Endometrial microvascular endothelial cells (primary cell): ENCODE results near the gene BIN2. TPM values are rescaled to one million over a fixed set of nuclear protein-coding genes. Genes with fewer than 3 reads are reported as not detected.
"Not testable (repeated sequence)": the region's sequence is repeated elsewhere in the genome, so short reads cannot be mapped to it uniquely, and the experiment has no call there.

ENCODE experiments used
- in situ Hi-C: cut with HindIII; loops from 2 replicates; pipeline ENCODE4 v1.10.0; 2017; ENCODE audit warnings: low sequenced_read_pairs, low pct_unique_long_range_greater_than_20kb; ENCODE audit errors: inconsistent ontology term
- total RNA-seq: library from RNA; depleted of rRNA; stranded (reverse); fragments of >200 nt; gene quantifications from one replicate; pipeline ENCODE4 v1.2.3, GENCODE V29; 2015; ENCODE audit errors: inconsistent ontology term

BIN2 gene
- total RNA-seq, 1 donor from 2014 or later: not detected

DNA sequence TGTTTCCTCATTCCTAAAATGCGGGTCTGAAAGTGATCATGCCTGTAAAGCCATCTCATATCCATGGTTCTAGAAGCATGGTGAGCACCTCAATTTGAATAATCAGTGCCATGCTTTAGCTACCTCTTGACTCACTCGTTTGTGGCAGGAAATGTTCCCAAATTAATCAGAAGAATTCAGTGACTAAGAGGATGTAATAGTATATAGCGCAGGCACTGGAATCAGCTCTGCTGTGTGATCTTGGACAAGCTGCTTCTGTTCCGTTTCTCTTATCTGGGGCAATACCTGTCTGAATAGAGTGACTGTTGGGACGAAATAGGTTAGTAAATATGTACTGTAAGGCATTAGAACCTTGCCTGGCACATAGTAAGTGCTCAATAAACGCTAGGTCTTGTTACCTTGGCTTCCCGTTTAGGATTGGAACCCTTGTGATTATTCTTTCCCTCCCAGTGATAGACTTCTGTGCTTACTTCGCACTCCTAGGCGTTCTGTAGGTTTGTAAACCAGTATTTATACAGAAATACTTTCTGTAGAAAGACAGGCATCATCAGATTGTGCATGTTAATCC is 52.9 kb downstream of the BIN2 start:
- in situ Hi-C loops: no loop called here

DNA sequence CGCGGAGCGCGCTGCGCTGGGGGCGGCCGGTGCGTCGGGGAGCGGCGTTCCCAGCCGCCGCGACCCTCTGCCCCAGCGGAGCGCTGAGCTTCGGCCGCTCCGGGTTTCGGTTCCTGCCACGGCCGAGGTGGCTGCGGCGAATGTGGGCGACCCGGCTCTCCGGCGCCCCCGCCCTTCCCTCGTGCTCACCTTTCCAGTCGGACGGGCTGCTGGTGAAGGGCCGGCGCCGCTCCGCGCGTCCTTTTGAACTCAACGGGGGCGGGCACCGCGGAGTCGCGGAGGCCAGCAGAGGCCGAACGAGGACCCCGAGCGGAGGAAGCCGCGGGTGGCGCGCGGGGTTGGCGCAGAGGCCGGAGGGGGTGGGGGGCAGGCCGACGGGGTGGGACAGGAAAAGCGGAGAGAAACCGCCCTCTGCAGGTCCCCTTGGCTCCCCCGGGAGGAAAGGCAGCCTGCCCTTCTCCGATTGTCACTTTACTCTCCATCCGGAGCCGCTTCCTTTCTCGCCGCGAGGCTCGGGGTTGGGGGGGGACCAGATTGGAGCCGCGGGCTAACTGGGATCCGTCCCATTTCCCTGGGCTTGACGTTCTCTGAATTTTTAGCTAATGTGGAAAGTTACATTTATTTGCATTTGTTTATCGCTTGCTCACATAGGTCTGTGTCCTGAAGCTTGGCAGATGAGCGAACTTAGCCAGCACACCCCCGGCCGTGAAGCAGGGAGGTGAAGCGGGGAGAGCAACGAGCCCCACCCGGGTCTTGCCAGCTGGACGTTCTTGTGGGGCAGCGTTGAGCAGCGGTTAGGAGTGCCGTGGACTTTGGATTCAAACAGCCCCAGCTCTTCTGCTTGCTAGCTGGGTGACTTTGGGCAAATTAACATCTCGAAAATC is 53.7 kb downstream of the BIN2 start, which contains the start of gene SMAGP:
Gene SMAGP, minus strand, starts transcription at position 349 of the 884 bp plus-strand sequence. CDS start 1,137 bp downstream, outside the sequence.
- in situ Hi-C loops: no loop called here

DNA sequence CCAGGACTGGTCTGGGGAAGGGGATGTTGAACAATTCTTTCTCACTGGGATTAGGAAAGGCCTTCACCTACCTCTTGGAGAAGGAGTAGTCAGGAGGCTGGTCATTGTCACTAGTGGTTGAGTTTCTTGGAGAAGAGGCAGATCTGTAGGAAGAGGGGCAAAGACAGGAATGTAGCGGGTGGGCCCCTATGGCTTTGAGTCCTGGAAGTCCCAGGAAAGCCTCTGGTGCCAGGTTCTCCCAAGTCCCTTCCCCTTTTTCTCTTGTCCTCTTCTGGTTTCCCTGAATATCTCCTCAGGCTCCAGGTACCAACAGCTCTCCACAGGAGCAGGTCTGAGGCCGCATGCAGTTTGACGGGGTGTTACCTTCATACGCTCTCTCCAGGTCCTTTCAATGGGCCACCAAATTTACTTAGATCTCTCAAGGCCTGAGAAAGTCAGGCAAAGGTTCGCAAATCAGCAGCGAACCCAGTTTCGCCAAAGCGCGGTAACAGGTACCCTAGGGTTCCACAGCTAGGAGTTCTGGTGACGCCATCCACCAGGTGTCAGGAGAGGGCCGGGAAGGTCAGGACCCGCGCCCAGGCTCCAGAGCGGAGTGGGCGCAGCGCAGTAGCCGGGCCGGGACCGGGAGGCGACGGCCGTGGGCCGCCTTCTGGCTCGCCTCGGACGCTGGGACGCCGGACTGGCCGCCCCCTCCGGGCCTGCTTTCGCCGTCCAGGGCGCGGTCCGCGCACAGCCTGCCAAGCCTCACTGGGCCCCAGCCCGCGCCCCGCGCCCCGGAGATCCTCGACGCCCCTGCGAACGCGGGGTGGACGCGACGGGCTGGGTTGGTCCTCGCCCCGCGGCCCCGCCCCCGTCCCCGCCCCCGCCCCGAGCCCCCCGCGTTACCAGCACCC is 54.6 kb downstream of the BIN2 start:
- in situ Hi-C loops: no loop called here

DNA sequence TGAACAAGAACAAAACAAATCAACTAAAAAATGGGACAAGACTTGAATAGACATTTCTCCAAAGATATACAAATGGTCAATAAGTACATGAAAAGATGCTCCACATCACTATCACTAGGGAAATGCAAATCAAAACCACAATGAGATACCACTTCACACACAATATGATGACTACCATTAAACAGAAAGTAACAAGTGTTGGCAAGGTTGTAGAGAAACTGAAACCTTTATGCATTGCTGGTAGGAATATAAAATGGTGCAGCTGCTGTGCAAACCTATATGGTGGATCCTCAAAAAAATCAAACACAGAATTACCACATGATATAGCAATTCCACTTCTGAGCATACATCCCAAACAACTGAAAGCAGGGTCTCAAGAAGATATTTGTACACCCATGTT is 59.0 kb downstream of the BIN2 start:
- in situ Hi-C loops: no loop called here

DNA sequence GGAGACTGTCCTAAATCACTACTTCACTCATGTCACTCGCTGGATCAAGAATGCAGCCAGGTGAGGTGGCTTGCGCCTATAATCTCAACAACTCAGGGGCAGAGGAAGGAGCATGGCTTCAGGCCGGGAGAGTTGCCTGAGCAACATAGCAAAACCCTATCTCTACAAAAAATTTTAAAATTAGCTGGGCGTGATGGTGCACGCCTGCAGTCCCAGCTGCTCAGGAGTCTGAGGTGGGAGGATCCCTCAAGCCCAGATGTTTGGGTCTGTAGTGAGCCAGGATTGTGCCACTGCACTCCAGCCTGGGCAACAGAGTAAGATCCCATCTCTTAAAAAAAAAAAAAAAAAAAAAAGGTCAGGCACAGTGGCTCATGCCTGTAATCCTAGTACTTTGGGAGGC is 59.7 kb downstream of the BIN2 start:
- in situ Hi-C loops: no loop called here

GRCh38 chr12:51263341-51263740 is 60.6 kb downstream of the BIN2 start:
- in situ Hi-C loops: no loop called here

- in situ Hi-C loops: no loop called here
Observed at GRCh38 chr12:51262758-51263177, 61.2 kb downstream of the BIN2 start.

GRCh38 chr12:51259600-51259999 is 64.4 kb downstream of the BIN2 start:
- in situ Hi-C loops: not testable (repeated sequence)

GRCh38 chr12:51254536-51254935 is 69.4 kb downstream of the BIN2 start:
- in situ Hi-C loops: no loop called here

DNA sequence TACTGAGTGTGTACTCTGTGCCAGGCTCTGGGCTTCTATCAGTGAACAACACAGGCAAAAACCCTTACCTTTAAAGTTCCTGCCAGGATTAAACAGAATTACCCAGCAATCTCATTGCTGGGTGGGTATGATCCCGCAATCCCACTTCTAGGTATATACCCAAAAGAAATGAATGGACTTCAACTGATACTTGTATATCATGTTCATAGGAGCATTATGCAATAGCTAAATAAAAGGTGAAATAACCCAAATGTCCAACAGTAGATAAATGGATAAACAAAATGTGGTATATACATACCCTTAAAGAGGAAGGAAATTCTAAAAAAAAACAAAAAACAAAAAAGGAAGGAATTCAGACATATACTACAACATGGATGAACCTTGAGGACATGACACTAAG is 70.7 kb downstream of the BIN2 start:
- in situ Hi-C loops: no loop called here

GRCh38 chr12:51247523-51248206 is 76.3 kb downstream of the BIN2 start:
- in situ Hi-C loops: no loop called here

DNA sequence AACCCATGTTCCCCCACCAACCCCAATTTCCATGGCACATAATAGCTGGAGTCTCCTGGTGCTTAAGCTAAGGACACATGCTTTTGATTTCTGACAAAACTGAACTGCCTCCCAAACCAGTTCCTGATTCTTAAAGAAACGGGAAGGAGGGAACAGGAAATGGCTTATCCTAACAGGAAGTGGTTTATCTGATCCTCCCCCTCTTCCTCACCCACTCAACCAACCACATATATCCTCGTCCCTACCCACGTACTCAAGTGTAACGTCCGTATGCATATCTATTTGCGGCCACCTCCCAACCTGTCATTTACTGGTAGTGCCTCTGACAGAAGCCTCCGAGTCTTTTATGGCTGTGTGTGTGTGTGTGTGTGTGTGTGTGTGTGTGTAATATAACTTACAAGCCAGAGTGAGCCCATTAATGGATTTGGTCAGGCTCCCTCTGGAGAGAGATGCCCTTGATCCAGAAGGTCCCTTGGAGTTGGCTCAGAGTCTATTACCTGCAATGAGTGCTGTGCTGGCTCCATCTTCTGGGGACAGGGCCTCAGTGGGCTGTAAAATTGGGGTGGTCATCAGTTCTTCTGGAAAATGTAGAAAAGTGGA is 77.6 kb downstream of the BIN2 start:
- in situ Hi-C loops: no loop called here

DNA sequence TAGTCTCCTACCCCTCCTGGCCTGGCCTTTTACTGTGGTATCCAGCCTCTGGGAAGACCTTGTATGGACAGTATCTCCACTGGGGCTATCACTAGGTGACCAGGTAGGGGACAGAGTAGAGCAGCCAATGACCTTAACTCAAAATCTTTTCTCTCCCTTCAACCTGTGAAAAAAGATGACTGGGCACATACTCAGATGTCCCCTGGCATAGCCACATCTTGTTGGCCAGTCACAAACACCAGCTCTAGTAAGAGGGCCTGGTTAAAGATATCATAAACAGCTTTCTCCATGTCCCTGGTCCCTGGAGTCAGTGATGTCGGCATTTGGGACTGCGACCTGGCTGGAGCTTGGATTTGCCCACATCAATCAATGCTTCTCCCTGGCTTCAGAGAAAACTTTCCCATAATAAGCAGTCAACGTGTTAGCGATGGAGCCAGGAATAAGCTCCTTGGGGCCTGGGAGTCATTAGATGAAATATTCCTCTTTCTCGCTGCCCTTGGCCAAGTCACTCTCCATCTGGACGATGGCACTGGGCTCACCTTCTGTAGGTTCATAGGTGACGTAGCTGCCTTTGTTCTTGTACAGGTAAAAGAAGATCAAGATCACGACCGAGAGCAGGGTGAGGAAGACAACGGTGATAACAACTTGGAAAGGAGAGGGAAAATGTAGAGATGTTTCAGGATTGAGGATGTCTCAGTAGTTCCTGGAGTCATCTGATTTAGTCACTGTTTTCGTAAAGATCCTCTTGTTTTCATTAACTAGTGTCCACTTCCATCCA is 78.3 kb downstream of the BIN2 start:
- in situ Hi-C loops: no loop called here

DNA sequence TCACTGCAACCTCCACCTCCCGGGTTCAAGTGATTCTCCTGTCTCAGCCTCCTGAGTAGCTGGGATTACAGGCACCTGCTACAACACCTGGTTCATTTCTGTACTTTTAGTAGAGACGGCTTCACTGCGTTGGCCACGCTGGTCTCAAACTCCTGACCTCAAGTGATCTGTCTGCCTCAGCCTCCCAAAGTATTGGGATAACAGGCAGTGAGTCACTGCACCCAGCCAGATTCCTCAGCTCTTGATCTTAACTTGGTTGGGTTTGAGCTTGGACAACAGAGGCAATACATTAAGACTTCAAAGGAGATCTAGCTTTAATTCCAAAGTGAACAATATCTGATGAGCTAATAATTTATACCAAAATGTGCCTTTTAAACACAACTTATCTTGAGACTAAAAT is 79.7 kb downstream of the BIN2 start:
- in situ Hi-C loops: no loop called here

DNA sequence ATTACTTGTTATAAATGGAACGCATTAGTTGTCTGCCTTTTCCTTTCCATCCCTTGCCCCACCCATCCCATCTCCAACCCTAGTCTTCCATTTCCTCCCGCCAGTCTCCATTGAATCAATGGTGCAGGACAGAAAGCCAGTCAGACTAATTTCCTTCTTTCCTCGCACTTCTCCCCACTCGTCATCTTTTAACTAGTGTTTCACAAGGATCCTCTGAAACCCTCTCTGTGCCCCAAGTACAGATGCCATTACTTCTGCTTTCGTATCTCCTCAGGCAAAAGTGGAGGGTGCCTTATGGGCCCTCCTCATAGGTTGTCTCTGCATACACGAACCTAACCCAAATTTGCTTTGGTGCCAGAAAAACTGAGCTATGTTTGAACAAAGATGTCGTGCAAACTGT is 81.1 kb downstream of the BIN2 start:
- in situ Hi-C loops: no loop called here

DNA sequence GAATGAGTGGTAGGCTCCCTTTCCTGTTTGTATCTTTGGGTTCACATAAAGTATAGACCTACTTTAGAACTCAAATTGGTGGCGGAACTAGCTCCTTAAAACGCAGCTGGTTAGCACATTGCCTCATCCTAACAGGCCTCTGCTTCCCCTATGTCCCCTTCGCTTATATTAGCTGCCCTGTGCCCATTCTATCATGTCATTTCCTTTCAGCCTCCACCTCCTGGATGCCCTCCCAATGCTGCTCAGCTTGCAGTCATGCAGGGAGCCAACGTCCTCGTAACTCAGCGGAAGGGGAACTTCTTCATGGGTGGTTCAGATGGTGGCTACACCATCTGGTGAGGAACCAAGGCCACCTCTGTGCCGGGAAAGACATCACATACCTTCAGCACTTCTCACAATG is 81.9 kb downstream of the BIN2 start:
- in situ Hi-C loops: no loop called here

GRCh38 chr12:51240971-51241370 is 83.0 kb downstream of the BIN2 start:
- in situ Hi-C loops: no loop called here
